ENCODE data around the gene PITHD1.

The PITHD1 gene

DNA sequence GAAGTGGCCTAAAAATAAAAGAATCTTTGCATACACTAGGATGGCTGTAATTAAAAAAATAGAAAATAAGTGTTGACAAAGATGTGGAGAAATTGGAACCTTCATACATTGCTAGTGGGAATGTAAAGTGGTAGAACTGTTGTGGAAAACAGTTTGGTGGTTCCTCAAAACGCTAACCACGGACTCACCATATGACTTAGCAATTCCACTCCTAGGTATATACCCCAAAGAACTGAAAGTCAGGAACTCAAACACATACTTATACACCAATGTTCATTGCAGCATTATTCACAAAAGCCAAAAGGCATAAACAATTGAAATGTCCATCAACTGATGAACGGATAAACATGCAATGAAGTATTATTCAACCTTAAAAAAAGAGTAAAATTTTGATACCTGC is 57.8 kb downstream of the PITHD1 start:
- no peak for DNase-seq (ENCODE audit: low spot score)
- Histone ChIP-seq H3K4me3 (no peak overlapping the region), H3K27ac (no peak overlapping the region)
- TF ChIP-seq, protein P1, sequence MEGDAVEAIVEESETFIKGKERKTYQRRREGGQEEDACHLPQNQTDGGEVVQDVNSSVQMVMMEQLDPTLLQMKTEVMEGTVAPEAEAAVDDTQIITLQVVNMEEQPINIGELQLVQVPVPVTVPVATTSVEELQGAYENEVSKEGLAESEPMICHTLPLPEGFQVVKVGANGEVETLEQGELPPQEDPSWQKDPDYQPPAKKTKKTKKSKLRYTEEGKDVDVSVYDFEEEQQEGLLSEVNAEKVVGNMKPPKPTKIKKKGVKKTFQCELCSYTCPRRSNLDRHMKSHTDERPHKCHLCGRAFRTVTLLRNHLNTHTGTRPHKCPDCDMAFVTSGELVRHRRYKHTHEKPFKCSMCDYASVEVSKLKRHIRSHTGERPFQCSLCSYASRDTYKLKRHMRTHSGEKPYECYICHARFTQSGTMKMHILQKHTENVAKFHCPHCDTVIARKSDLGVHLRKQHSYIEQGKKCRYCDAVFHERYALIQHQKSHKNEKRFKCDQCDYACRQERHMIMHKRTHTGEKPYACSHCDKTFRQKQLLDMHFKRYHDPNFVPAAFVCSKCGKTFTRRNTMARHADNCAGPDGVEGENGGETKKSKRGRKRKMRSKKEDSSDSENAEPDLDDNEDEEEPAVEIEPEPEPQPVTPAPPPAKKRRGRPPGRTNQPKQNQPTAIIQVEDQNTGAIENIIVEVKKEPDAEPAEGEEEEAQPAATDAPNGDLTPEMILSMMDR (IDR thresholded peaks at IDR 0.05): no peak
